ENCODE data around the gene NT5C2. TPM values are rescaled to one million over a fixed set of nuclear protein-coding genes. Genes with fewer than 3 reads are reported as not detected.

The NT5C2 gene
- total RNA-seq, 1 donor from 2014 or later, result 81.0 TPM

- no peaks in the 10 kb centered on the region for H3K27me3 Mint-ChIP-seq (ENCODE audit: low read depth)
- no peaks in the 10 kb centered on the region for H3K9me3 Mint-ChIP-seq (ENCODE audit: low read depth)
- peaks cover 13% of the 10 kb centered on the region for H3K36me3 Mint-ChIP-seq (ENCODE audit: low read depth)
- DNase-seq (ENCODE audit: low spot score), result no peak
- peaks cover 34% of the 10 kb centered on the region for H3K4me1 Mint-ChIP-seq (ENCODE audit: low read depth)
- no peak overlapping the region for H3K4me3 Mint-ChIP-seq (ENCODE audit: unreplicated experiment)
- no peak for TF ChIP-seq CTCF (IDR thresholded peaks at IDR 0.05)
- H3K27ac Mint-ChIP-seq (ENCODE audit: unreplicated experiment), result no peak overlapping the region
Measured at GRCh38 chr10:103049237-103049636, 143.8 kb downstream of the NT5C2 start.

GRCh38 chr10:103047381-103047780 lies 145.7 kb downstream of the NT5C2 start:
- H3K36me3 Mint-ChIP-seq (ENCODE audit: low read depth), result peaks cover 12% of the 10 kb centered on the region
- H3K4me3 Mint-ChIP-seq (ENCODE audit: unreplicated experiment), result no peak overlapping the region
- TF ChIP-seq CTCF (IDR thresholded peaks at IDR 0.05), result no peak
- peaks cover 43% of the 10 kb centered on the region for H3K4me1 Mint-ChIP-seq (ENCODE audit: low read depth)
- H3K27ac Mint-ChIP-seq (ENCODE audit: unreplicated experiment), result no peak overlapping the region
- no peak for DNase-seq (ENCODE audit: low spot score)
- H3K27me3 Mint-ChIP-seq (ENCODE audit: low read depth), result no peaks in the 10 kb centered on the region
- H3K9me3 Mint-ChIP-seq (ENCODE audit: low read depth), result no peaks in the 10 kb centered on the region

- H3K36me3 Mint-ChIP-seq (ENCODE audit: low read depth), result peaks cover 10% of the 10 kb centered on the region
- no peak for TF ChIP-seq CTCF (IDR thresholded peaks at IDR 0.05)
- peak overlapping the region; percentile 72 for H3K27ac Mint-ChIP-seq (ENCODE audit: unreplicated experiment)
- H3K27me3 Mint-ChIP-seq (ENCODE audit: low read depth), result no peaks in the 10 kb centered on the region
- no peak overlapping the region for H3K4me3 Mint-ChIP-seq (ENCODE audit: unreplicated experiment)
- DNase-seq (ENCODE audit: low spot score), result no peak
- peaks cover 58% of the 10 kb centered on the region for H3K4me1 Mint-ChIP-seq (ENCODE audit: low read depth)
- H3K9me3 Mint-ChIP-seq (ENCODE audit: low read depth), result no peaks in the 10 kb centered on the region
Measured at GRCh38 chr10:103045961-103046360, 147.1 kb downstream of the NT5C2 start.

GRCh38 chr10:103044942-103045489 lies 148.1 kb downstream of the NT5C2 start:
- H3K27ac Mint-ChIP-seq (ENCODE audit: unreplicated experiment), result peak overlapping the region; percentile 89
- peak; percentile 25 for TF ChIP-seq CTCF (IDR thresholded peaks at IDR 0.05)
- H3K4me3 Mint-ChIP-seq (ENCODE audit: unreplicated experiment), result peak overlapping the region; percentile 24
- DNase-seq (ENCODE audit: low spot score), result no peak
- H3K4me1 Mint-ChIP-seq (ENCODE audit: low read depth), result peaks cover 67% of the 10 kb centered on the region
- no peaks in the 10 kb centered on the region for H3K27me3 Mint-ChIP-seq (ENCODE audit: low read depth)
- peaks cover 6% of the 10 kb centered on the region for H3K36me3 Mint-ChIP-seq (ENCODE audit: low read depth)
- H3K9me3 Mint-ChIP-seq (ENCODE audit: low read depth), result no peaks in the 10 kb centered on the region

- Mint-ChIP-seq H3K4me3 (ENCODE audit: unreplicated experiment) (no peak overlapping the region), H3K36me3 (ENCODE audit: low read depth) (peaks cover 2% of the 10 kb centered on the region), H3K4me1 (ENCODE audit: low read depth) (peaks cover 88% of the 10 kb centered on the region), H3K27me3 (ENCODE audit: low read depth) (no peaks in the 10 kb centered on the region), H3K9me3 (ENCODE audit: low read depth) (no peaks in the 10 kb centered on the region), H3K27ac (ENCODE audit: unreplicated experiment) (no peak overlapping the region)
- peak; percentile 29 for TF ChIP-seq CTCF (IDR thresholded peaks at IDR 0.05)
- no peak for DNase-seq (ENCODE audit: low spot score)
Measured at GRCh38 chr10:103042908-103043307, 150.2 kb downstream of the NT5C2 start.

All from chondrocyte (in vitro differentiated cells).